Esophagus squamous epithelium (tissue), 4 donors: ENCODE measurements around the gene BPIFA3.

Experiments
- CTCF ChIP-seq, 6 experiments: fragments of 450-650 bp in 4 of 6; fragments of 200-600 bp in 2 of 6; sonication (generic) in 2 of 6; IDR thresholded peaks; one replicate each; pipeline ENCODE4 v1.5.1; 2016 to 2019; ENCODE audit warnings: antibody characterized with exemption in 6 of 6, mild to moderate bottlenecking in 4 of 6, moderate library complexity in 4 of 6
- POLR2A ChIP-seq, 4 donors: fragments of 450-650 bp; IDR thresholded peaks; one replicate each; pipeline ENCODE4 v1.6.1; 2017; ENCODE audit warnings: antibody characterized with exemption in 4 of 4, mild to moderate bottlenecking in 4 of 4, moderate library complexity in 3 of 4

GRCh38 chr20:33177866-33178265 lies 39.3 kb upstream of the BPIFA3 start:
- TF ChIP-seq CTCF (IDR thresholded peaks at IDR 0.05): no peak
- TF ChIP-seq POLR2A (IDR thresholded peaks at IDR 0.05): no peak
